ENCODE data around the gene SORCS3.

Gene SORCS3

DNA sequence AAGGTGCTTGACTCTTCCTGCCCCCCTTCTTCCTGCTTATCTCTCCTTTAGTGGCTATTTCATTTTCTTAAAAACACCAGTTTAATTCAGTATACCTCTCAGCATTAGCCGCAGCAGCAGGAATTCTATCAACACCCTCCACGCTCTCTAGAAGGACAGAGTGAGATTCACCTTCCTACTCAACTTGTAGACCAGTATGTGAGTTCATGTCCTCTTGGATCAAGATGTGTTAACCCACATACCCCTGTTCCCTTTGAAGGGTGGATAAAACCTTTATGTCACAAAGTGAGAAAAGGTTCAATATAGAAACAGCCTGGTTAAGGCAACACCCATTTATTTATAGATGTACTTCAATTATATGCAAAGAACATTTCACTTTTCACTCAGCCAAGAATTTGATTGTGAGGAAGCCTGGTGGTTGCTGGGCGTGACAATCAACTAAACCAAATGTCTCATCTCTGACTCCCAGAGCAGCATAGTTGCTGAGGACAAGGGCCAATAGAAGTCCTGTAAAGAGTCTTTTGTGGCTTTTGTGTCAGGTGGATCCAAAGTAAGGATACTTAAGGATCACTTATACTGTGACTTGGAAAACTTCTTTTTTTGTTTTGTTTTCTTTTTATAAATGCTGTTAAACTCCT, 617.1 kb downstream of the SORCS3 start:
- no peak overlapping the region for H3K4me3 ChIP-seq (ENCODE audit: low read length)
- no peaks in the 10 kb centered on the region for H3K27me3 ChIP-seq (ENCODE audit: control insufficient read depth, insufficient read depth, low read length)
- WGBS (ENCODE audit: insufficient coverage, insufficient read length), result no CpG with 5 or more reads among the region's 3 CpGs
- no peaks in the 10 kb centered on the region for H3K36me3 ChIP-seq (ENCODE audit: control insufficient read depth, insufficient read depth, low read length)
- H3K4me1 ChIP-seq (ENCODE audit: control insufficient read depth, insufficient read depth, low read length), result no peaks in the 10 kb centered on the region
- H3K9me3 ChIP-seq (ENCODE audit: control insufficient read depth, insufficient read depth, low read length), result no peaks in the 10 kb centered on the region
- no peak overlapping the region for H3K27ac ChIP-seq (ENCODE audit: low read length)
- DNase-seq (ENCODE audit: low read depth, low spot score), result no peak

DNA sequence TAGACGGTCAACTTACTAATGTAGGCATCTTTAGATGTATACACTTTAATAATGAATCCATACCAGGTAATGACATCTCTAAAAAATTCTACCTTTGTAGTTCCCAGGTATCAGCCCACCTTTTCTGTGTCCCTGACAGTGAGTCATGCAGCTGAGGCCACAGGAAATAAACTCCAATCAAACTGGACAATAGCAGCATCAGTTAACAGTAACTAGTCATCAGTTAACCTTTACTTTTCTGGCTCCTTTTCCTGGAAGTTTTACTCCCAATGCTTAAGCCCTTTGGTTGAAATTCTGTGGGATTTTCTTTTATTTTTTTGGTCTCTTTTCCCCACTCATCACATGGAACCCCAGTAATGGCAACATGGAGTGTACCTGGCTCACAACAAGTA, 617.6 kb downstream of the SORCS3 start:
- Histone ChIP-seq H3K4me3 (ENCODE audit: low read length) (no peak overlapping the region), H3K27me3 (ENCODE audit: control insufficient read depth, insufficient read depth, low read length) (no peaks in the 10 kb centered on the region), H3K36me3 (ENCODE audit: control insufficient read depth, insufficient read depth, low read length) (no peaks in the 10 kb centered on the region), H3K4me1 (ENCODE audit: control insufficient read depth, insufficient read depth, low read length) (no peaks in the 10 kb centered on the region), H3K9me3 (ENCODE audit: control insufficient read depth, insufficient read depth, low read length) (no peaks in the 10 kb centered on the region), H3K27ac (ENCODE audit: low read length) (no peak overlapping the region)
- no peak for DNase-seq (ENCODE audit: low read depth, low spot score)
- no CpG with 5 or more reads among the region's 1 CpG for WGBS (ENCODE audit: insufficient coverage, insufficient read length)

DNA sequence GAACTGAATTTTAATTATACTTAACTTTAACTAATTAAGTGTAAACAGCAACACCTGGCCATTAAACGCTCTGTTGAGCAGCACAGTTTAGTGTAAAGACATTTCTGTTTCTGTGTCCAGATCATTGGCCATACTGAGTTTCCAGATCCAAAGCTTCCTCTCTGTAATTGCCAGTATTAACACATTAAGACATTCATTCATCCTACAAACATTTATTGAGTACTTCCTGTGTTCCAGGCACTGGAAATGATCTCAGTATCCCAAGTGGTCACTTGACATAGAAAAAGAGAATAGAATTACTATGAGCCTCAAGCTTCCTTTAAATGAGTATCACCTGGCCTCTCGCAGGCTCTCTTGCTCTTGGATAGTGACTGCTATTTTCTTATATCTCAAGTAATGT, 618.1 kb downstream of the SORCS3 start:
- Histone ChIP-seq H3K4me1 (ENCODE audit: control insufficient read depth, insufficient read depth, low read length) (no peaks in the 10 kb centered on the region), H3K27me3 (ENCODE audit: control insufficient read depth, insufficient read depth, low read length) (no peaks in the 10 kb centered on the region), H3K4me3 (ENCODE audit: low read length) (no peak overlapping the region), H3K27ac (ENCODE audit: low read length) (no peak overlapping the region), H3K36me3 (ENCODE audit: control insufficient read depth, insufficient read depth, low read length) (no peaks in the 10 kb centered on the region), H3K9me3 (ENCODE audit: control insufficient read depth, insufficient read depth, low read length) (no peaks in the 10 kb centered on the region)
- DNase-seq (ENCODE audit: low read depth, low spot score), result no peak
- WGBS (ENCODE audit: insufficient coverage, insufficient read length), result no CpG with 5 or more reads among the region's 2 CpGs

DNA sequence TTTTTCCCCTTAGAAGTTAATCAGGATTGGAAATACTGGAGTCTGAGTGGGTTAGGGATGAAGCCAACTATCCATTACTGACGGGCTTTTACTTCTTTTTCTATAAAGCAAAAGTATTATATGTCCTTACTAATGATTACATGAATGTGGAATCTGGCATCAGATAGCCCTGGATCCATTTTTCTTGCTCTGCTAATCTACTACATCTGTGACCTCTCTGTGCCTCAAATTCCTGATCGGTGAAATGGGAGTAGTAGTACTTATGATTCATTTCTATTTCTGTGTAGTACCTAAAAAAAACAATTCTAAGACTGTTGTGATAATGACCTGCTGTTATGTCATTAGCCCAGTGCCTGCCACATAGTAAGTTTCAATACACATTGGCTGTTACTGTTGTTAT, 621.6 kb downstream of the SORCS3 start:
- WGBS (ENCODE audit: insufficient coverage, insufficient read length), result no CpG with 5 or more reads among the region's 2 CpGs

DNA sequence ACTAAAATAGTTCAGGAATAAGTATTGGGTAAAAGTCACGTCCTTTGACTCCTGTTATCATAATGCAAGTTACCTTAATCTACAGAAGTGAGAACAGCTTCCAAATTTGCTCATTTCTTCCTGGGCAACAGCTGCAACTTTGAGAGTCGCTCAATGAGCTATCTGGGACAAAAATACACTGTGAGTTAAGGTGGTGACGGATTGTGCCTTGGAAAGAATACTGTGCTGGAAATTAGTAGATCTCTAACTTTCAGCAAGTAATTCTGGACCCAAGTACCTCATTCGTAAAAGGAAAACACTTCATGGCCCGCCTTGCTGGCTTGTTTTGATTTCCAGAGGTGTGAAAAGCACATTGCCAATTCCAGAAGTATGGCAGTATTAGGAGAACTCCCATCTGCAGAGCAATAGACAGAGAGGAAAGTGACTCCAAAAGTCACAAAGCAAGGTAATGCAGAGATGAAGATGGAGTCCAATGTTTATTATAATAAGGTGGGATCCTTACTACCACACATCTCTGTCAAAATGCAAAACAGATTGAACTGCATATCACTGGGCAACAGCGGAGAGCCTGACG, 626.0 kb downstream of the SORCS3 start:
- WGBS (ENCODE audit: insufficient coverage, insufficient read length), result no CpG with 5 or more reads among the region's 7 CpGs
- Histone ChIP-seq H3K36me3 (ENCODE audit: control insufficient read depth, insufficient read depth, low read length) (no peaks in the 10 kb centered on the region), H3K27ac (ENCODE audit: low read length) (no peak overlapping the region), H3K9me3 (ENCODE audit: control insufficient read depth, insufficient read depth, low read length) (no peaks in the 10 kb centered on the region), H3K27me3 (ENCODE audit: control insufficient read depth, insufficient read depth, low read length) (no peaks in the 10 kb centered on the region), H3K4me1 (ENCODE audit: control insufficient read depth, insufficient read depth, low read length) (no peaks in the 10 kb centered on the region), H3K4me3 (ENCODE audit: low read length) (no peak overlapping the region)
- no peak for DNase-seq (ENCODE audit: low read depth, low spot score)

More for the DNA sequence above, 621.6 kb downstream of the SORCS3 start:
- Histone ChIP-seq H3K9me3 (ENCODE audit: control insufficient read depth, insufficient read depth, low read length) (no peaks in the 10 kb centered on the region), H3K4me1 (ENCODE audit: control insufficient read depth, insufficient read depth, low read length) (no peaks in the 10 kb centered on the region), H3K4me3 (ENCODE audit: low read length) (no peak overlapping the region), H3K27me3 (ENCODE audit: control insufficient read depth, insufficient read depth, low read length) (no peaks in the 10 kb centered on the region), H3K36me3 (ENCODE audit: control insufficient read depth, insufficient read depth, low read length) (no peaks in the 10 kb centered on the region), H3K27ac (ENCODE audit: low read length) (no peak overlapping the region)
- no peak for DNase-seq (ENCODE audit: low read depth, low spot score)

DNA sequence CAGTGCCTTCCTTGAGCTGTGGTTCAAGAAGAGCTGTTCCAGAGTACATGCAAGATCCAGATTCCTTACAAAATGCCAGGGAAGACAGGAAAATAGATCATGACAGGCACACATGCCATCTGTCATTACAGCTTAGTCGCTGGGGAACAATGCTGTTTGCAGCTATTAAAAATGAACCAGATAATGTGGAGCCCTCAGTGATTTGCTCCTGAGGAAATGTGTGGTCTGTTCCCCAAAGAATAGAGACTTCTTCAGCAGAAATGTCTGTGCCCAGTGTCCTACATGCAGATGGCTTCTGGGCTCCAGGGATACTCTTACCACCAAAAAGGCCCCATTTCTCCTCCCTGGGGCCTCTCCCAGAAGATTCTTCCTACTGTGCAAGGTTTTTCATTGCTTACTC, 627.9 kb downstream of the SORCS3 start:
- no peaks in the 10 kb centered on the region for H3K27me3 ChIP-seq (ENCODE audit: control insufficient read depth, insufficient read depth, low read length)
- no peaks in the 10 kb centered on the region for H3K9me3 ChIP-seq (ENCODE audit: control insufficient read depth, insufficient read depth, low read length)
- H3K4me1 ChIP-seq (ENCODE audit: control insufficient read depth, insufficient read depth, low read length), result no peaks in the 10 kb centered on the region
- no peak for DNase-seq (ENCODE audit: low read depth, low spot score)
- H3K27ac ChIP-seq (ENCODE audit: low read length), result no peak overlapping the region
- no CpG with 5 or more reads among the region's 1 CpG for WGBS (ENCODE audit: insufficient coverage, insufficient read length)
- H3K4me3 ChIP-seq (ENCODE audit: low read length), result no peak overlapping the region
- no peaks in the 10 kb centered on the region for H3K36me3 ChIP-seq (ENCODE audit: control insufficient read depth, insufficient read depth, low read length)

DNA sequence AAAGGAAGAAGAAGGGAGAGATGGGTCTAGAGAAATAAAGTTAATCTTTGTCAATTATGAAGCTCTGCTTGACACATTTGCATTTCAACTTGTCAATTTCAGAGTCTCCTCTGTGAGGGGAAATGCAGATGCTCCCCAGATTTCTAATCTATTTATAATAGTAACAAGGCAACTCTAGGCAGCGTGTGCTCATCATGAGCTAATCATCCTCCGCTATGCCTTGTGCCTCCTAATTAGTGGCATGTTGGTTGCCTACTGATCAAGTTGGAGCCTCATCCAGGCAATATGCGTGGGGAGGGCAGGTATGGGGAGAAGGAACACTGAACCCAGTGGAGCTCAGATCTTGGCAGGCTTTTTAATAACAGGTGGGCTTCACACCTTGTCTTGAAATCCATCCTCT, 628.6 kb downstream of the SORCS3 start:
- H3K27ac ChIP-seq (ENCODE audit: low read length), result no peak overlapping the region
- no peaks in the 10 kb centered on the region for H3K36me3 ChIP-seq (ENCODE audit: control insufficient read depth, insufficient read depth, low read length)
- WGBS (ENCODE audit: insufficient coverage, insufficient read length), result no CpG with 5 or more reads among the region's 3 CpGs
- no peak overlapping the region for H3K4me3 ChIP-seq (ENCODE audit: low read length)
- no peaks in the 10 kb centered on the region for H3K4me1 ChIP-seq (ENCODE audit: control insufficient read depth, insufficient read depth, low read length)
- H3K9me3 ChIP-seq (ENCODE audit: control insufficient read depth, insufficient read depth, low read length), result no peaks in the 10 kb centered on the region
- no peak for DNase-seq (ENCODE audit: low read depth, low spot score)
- no peaks in the 10 kb centered on the region for H3K27me3 ChIP-seq (ENCODE audit: control insufficient read depth, insufficient read depth, low read length)

DNA sequence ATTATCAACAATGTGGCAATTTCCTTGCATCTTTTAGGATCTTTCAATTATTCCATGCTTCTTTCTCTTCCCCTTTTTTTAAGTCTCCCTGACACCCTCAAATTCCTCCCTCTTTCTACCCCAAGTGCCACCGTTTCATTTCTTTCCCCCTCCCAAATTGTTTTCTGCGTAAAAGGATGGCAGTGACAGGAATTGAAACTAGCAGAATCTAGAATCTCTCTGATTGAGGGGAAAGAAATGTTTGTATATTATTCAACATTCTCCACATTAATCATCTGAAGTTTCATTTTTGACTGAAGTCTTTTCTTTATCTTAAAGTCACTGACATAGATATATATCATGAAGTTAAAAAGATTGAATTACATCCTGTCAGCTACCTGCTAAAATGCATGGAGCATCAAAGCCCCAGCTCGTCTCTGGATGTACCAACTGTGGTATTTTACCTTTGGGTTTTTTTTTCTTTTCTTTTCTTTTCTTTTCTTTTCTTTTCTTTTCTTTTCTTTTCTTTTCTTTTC, 633.5 kb downstream of the SORCS3 start:
- Histone ChIP-seq H3K9me3 (ENCODE audit: control insufficient read depth, insufficient read depth, low read length) (no peaks in the 10 kb centered on the region), H3K4me1 (ENCODE audit: control insufficient read depth, insufficient read depth, low read length) (no peaks in the 10 kb centered on the region), H3K4me3 (ENCODE audit: low read length) (no peak overlapping the region), H3K36me3 (ENCODE audit: control insufficient read depth, insufficient read depth, low read length) (no peaks in the 10 kb centered on the region), H3K27ac (ENCODE audit: low read length) (no peak overlapping the region), H3K27me3 (ENCODE audit: control insufficient read depth, insufficient read depth, low read length) (no peaks in the 10 kb centered on the region)
- no CpG with 5 or more reads among the region's 3 CpGs for WGBS (ENCODE audit: insufficient coverage, insufficient read length)
- DNase-seq (ENCODE audit: low read depth, low spot score), result no peak

DNA sequence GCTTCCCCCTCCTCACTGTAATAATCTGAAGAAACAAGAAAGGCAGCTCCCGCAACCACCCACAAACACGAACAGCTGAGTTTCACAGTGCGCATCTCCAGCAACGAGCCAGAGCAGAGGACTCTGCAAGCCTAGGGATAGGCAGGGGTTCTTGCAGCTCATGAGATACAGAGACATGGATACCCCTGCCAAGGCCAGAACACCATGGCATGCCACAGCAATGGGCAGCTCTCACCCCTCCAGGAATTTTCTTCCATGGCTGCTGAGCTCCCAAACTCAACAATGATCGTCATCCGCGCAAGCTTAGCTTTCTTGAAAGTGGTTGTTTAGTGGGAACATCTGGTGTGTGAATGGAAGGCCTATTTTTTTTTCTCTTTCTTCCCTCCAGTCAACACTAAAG, 637.3 kb downstream of the SORCS3 start:
- no peaks in the 10 kb centered on the region for H3K9me3 ChIP-seq (ENCODE audit: control insufficient read depth, insufficient read depth, low read length)
- no peak overlapping the region for H3K27ac ChIP-seq (ENCODE audit: low read length)
- DNase-seq (ENCODE audit: low read depth, low spot score), result no peak
- H3K4me1 ChIP-seq (ENCODE audit: control insufficient read depth, insufficient read depth, low read length), result no peaks in the 10 kb centered on the region
- WGBS (ENCODE audit: insufficient coverage, insufficient read length), result no CpG with 5 or more reads among the region's 7 CpGs
- H3K27me3 ChIP-seq (ENCODE audit: control insufficient read depth, insufficient read depth, low read length), result no peaks in the 10 kb centered on the region
- H3K36me3 ChIP-seq (ENCODE audit: control insufficient read depth, insufficient read depth, low read length), result no peaks in the 10 kb centered on the region
- H3K4me3 ChIP-seq (ENCODE audit: low read length), result no peak overlapping the region

DNA sequence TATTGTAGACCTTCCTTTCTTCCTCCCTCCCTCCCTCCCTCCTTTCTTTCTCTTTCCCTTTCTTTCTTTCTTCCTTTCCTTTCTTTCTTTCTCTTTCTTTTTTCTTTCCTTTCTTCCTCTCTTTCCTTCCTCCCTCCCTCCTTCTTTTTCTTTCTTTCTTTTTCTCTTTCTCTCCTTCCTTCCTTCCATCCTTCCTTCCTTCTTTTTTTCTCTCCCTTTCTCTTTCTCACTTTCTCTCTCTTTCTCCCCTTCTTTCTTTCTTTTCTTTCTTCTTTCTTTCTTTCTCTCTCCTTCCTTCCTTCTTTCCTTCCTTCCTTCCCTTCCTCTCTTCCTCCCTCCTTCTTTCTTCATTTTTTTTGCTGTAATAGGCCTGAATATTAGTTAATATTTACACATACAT, 638.0 kb downstream of the SORCS3 start:
- Histone ChIP-seq H3K27ac (ENCODE audit: low read length) (no peak overlapping the region), H3K9me3 (ENCODE audit: control insufficient read depth, insufficient read depth, low read length) (no peaks in the 10 kb centered on the region), H3K36me3 (ENCODE audit: control insufficient read depth, insufficient read depth, low read length) (no peaks in the 10 kb centered on the region), H3K4me1 (ENCODE audit: control insufficient read depth, insufficient read depth, low read length) (no peaks in the 10 kb centered on the region), H3K4me3 (ENCODE audit: low read length) (no peak overlapping the region), H3K27me3 (ENCODE audit: control insufficient read depth, insufficient read depth, low read length) (no peaks in the 10 kb centered on the region)
- no peak for DNase-seq (ENCODE audit: low read depth, low spot score)

DNA sequence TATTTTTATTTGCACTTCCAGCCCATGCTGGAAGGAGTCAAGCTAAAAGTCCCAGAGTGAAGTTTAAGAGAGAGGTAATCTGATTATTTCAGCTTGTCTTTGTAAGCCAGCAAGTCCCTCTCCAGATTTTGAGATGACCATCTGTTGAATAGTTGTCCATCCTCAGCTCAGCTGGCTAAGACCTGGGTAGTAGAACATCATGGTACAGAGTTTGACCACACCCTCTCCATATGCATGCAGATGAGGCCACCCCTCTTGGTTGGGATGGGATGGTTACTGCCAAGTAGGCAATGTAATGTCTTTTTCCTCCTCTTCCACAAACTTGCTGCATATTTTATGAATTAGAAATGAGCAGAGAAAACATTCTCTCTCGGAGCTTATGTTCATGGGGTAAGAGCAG, 639.8 kb downstream of the SORCS3 start:
- no peaks in the 10 kb centered on the region for H3K36me3 ChIP-seq (ENCODE audit: control insufficient read depth, insufficient read depth, low read length)
- no peaks in the 10 kb centered on the region for H3K4me1 ChIP-seq (ENCODE audit: control insufficient read depth, insufficient read depth, low read length)
- no peak overlapping the region for H3K4me3 ChIP-seq (ENCODE audit: low read length)
- H3K27me3 ChIP-seq (ENCODE audit: control insufficient read depth, insufficient read depth, low read length), result no peaks in the 10 kb centered on the region
- no CpG with 5 or more reads among the region's 1 CpG for WGBS (ENCODE audit: insufficient coverage, insufficient read length)
- no peaks in the 10 kb centered on the region for H3K9me3 ChIP-seq (ENCODE audit: control insufficient read depth, insufficient read depth, low read length)
- DNase-seq (ENCODE audit: low read depth, low spot score), result no peak
- no peak overlapping the region for H3K27ac ChIP-seq (ENCODE audit: low read length)
